ENCODE results near the gene SV2B.

The SV2B gene

GRCh38 chr15:91125162-91125561 lies 25.1 kb downstream of the SV2B start:
- no peak overlapping the region for H3K4me3 ChIP-seq (ENCODE audit: low read depth, low read length)
- TF ChIP-seq CTCF (IDR thresholded peaks at IDR 0.05; ENCODE audit: borderline replicate concordance, insufficient read depth, low read depth, low read length): no peak

- TF ChIP-seq CTCF (IDR thresholded peaks at IDR 0.05; ENCODE audit: borderline replicate concordance, insufficient read depth, low read depth, low read length): no peak
- H3K4me3 ChIP-seq (ENCODE audit: low read depth, low read length): no peak overlapping the region
Measured at GRCh38 chr15:91126080-91126479, 26.0 kb downstream of the SV2B start.

GRCh38 chr15:91127236-91127955 lies 27.3 kb downstream of the SV2B start:
- no peak overlapping the region for H3K4me3 ChIP-seq (ENCODE audit: low read depth, low read length)
- TF ChIP-seq CTCF (IDR thresholded peaks at IDR 0.05; ENCODE audit: borderline replicate concordance, insufficient read depth, low read depth, low read length): no peak

GRCh38 chr15:91128016-91128415 lies 28.0 kb downstream of the SV2B start:
- no peak for TF ChIP-seq CTCF (IDR thresholded peaks at IDR 0.05; ENCODE audit: borderline replicate concordance, insufficient read depth, low read depth, low read length)

GRCh38 chr15:91129436-91129835 lies 29.4 kb downstream of the SV2B start:
- TF ChIP-seq CTCF (IDR thresholded peaks at IDR 0.05; ENCODE audit: borderline replicate concordance, insufficient read depth, low read depth, low read length): no peak
- H3K4me3 ChIP-seq (ENCODE audit: low read depth, low read length): no peak overlapping the region

More at GRCh38 chr15:91128016-91128415, 28.0 kb downstream of the SV2B start:
- H3K4me3 ChIP-seq (ENCODE audit: low read depth, low read length): no peak overlapping the region

GRCh38 chr15:91132079-91132478 lies 32.0 kb downstream of the SV2B start:
- no peak for TF ChIP-seq CTCF (IDR thresholded peaks at IDR 0.05; ENCODE audit: borderline replicate concordance, insufficient read depth, low read depth, low read length)

GRCh38 chr15:91133511-91133910 lies 33.5 kb downstream of the SV2B start:
- no peak overlapping the region for H3K4me3 ChIP-seq (ENCODE audit: low read depth, low read length)
- TF ChIP-seq CTCF (IDR thresholded peaks at IDR 0.05; ENCODE audit: borderline replicate concordance, insufficient read depth, low read depth, low read length): no peak

More at GRCh38 chr15:91132079-91132478, 32.0 kb downstream of the SV2B start:
- no peak overlapping the region for H3K4me3 ChIP-seq (ENCODE audit: low read depth, low read length)

All from GM12875 (cell line).